Ovary (tissue), 3 donors: ENCODE measurements around the gene PLCD1.
"Not testable (repeated sequence)": the region's sequence is repeated elsewhere in the genome, so short reads cannot be mapped to it uniquely, and the experiment has no call there.

Source experiments
- EP300 ChIP-seq: sonication (generic); formaldehyde crosslinking; IDR thresholded peaks from one replicate; pipeline ENCODE4 v1.6.1; 2017; ENCODE audit warnings: antibody characterized with exemption
- POLR2A ChIP-seq: fragments of 450-650 bp; IDR thresholded peaks from one replicate; pipeline ENCODE4 v1.6.1; 2017; ENCODE audit warnings: antibody characterized with exemption, mild to moderate bottlenecking, moderate library complexity
- TF ChIP-seq, protein P1 (sequence below), 3 donors: fragments of 450-650 bp in 2 of 3; fragments of 200-600 bp in 1 of 3; IDR thresholded peaks; one replicate each; pipeline versions ENCODE4 v1.5.1 to v1.8.0; 2016 to 2022; ENCODE audit warnings: antibody characterized with exemption in 3 of 3, mild to moderate bottlenecking in 1 of 3
- donor health status: DM: no; HTN: no; CAD: no.

DNA sequence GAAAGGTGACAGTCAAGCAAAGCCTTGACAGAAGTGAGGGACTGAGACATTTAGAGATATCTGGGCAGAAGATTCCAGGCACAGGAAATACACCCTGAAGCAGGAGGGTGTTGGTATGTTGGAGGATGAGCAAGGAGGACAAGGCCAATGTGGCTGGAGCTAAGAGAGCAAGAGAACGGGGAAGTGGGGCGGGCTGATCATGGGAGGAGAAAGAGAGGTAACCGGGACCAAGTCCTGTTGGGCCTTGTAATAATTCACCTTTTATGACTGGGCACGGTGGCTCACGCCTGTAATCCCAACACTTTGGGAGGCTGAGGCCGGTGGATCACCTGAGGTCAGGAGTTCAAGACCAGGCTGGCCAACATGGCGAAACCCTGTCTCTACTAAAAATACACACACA is 4.1 kb upstream of the PLCD1 start:
- TF ChIP-seq, protein P1, sequence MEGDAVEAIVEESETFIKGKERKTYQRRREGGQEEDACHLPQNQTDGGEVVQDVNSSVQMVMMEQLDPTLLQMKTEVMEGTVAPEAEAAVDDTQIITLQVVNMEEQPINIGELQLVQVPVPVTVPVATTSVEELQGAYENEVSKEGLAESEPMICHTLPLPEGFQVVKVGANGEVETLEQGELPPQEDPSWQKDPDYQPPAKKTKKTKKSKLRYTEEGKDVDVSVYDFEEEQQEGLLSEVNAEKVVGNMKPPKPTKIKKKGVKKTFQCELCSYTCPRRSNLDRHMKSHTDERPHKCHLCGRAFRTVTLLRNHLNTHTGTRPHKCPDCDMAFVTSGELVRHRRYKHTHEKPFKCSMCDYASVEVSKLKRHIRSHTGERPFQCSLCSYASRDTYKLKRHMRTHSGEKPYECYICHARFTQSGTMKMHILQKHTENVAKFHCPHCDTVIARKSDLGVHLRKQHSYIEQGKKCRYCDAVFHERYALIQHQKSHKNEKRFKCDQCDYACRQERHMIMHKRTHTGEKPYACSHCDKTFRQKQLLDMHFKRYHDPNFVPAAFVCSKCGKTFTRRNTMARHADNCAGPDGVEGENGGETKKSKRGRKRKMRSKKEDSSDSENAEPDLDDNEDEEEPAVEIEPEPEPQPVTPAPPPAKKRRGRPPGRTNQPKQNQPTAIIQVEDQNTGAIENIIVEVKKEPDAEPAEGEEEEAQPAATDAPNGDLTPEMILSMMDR (IDR thresholded peaks at IDR 0.05), result not testable (repeated sequence)
- TF ChIP-seq POLR2A, EP300: not testable (repeated sequence)
